ENCODE data around the gene TYW1B. TPM values are rescaled to one million over a fixed set of nuclear protein-coding genes. Genes with fewer than 3 reads are reported as not detected.
"Not testable (repeated sequence)": the region's sequence is repeated elsewhere in the genome, so short reads cannot be mapped to it uniquely, and the experiment has no call there.

The TYW1B gene
- total RNA-seq, 6 donors from 2014 or later = 2.4 to 22.0 (median 4.5) TPM

- DNase-seq (no peak), ATAC-seq (ENCODE audit: low FRiP score in 2 of 2) (no peak)
- TF ChIP-seq, protein P1, sequence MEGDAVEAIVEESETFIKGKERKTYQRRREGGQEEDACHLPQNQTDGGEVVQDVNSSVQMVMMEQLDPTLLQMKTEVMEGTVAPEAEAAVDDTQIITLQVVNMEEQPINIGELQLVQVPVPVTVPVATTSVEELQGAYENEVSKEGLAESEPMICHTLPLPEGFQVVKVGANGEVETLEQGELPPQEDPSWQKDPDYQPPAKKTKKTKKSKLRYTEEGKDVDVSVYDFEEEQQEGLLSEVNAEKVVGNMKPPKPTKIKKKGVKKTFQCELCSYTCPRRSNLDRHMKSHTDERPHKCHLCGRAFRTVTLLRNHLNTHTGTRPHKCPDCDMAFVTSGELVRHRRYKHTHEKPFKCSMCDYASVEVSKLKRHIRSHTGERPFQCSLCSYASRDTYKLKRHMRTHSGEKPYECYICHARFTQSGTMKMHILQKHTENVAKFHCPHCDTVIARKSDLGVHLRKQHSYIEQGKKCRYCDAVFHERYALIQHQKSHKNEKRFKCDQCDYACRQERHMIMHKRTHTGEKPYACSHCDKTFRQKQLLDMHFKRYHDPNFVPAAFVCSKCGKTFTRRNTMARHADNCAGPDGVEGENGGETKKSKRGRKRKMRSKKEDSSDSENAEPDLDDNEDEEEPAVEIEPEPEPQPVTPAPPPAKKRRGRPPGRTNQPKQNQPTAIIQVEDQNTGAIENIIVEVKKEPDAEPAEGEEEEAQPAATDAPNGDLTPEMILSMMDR (IDR thresholded peaks at IDR 0.05) = no peak
- TF ChIP-seq EP300 (IDR thresholded peaks at IDR 0.05) (no peak), POLR2A (IDR thresholded peaks at IDR 0.05) (no peak), POLR2AphosphoS5 (IDR thresholded peaks at IDR 0.05) (no peak)
- 94% methylated on average over 2 of the region's 2 CpGs for WGBS, 2 donors
- Histone ChIP-seq H3K4me3 (no peak overlapping the region), H3K27me3 (no peaks in the 10 kb centered on the region), H3K27ac (no peak overlapping the region), H3K4me1 (no peaks in the 10 kb centered on the region), H3K36me3 (peaks cover 0 to 4% (median 2%) of the 10 kb centered on the region in 4 donors), H3K9me3 (no peaks in the 10 kb centered on the region)
These were observed 250.9 kb downstream of the TYW1B start for GRCh38 chr7:72577107-72577506.

GRCh38 chr7:72561988-72562387, 266.0 kb downstream of the TYW1B start:
- not testable (repeated sequence) for H3K36me3 ChIP-seq; DNase-seq; ATAC-seq (ENCODE audit: low FRiP score in 2 of 2); H3K4me1 ChIP-seq; H3K27ac ChIP-seq; H3K27me3 ChIP-seq; H3K4me3 ChIP-seq
- 92 to 94% methylated on average over 3 of the region's 3 CpGs for WGBS, 2 donors
- H3K9me3 ChIP-seq = peaks cover 0 to 25% (median 12%) of the 10 kb centered on the region in 4 donors

GRCh38 chr7:72559546-72559945, 268.5 kb downstream of the TYW1B start:
- WGBS, 2 donors = 77 to 90% methylated on average over 3 of the region's 4 CpGs
- ATAC-seq (ENCODE audit: low FRiP score in 2 of 2); H3K36me3 ChIP-seq; H3K27me3 ChIP-seq; H3K4me3 ChIP-seq; H3K27ac ChIP-seq; DNase-seq; H3K4me1 ChIP-seq: not testable (repeated sequence)
- peaks cover 0 to 25% (median 12%) of the 10 kb centered on the region in 4 donors for H3K9me3 ChIP-seq

DNA sequence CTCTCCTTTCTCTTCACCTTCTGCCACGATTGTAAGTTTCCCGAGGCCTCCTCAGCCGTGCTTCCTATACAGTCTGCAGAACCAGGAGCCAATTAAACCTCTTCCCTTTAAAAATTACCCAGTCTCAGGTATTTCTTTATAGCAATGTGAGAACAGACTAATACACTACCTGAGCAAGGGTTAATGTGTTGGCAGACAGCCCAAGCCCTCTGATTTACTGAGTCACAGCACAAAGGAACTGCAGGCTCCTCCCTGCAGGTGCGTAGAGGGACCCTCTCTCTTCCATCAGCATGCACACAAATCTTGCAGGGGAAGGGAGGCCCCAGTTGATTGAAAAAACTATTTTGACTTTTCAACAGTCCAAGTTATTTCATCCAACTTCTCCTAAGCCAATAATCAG, 271.3 kb downstream of the TYW1B start:
- not testable (repeated sequence) for H3K9me3 ChIP-seq; H3K4me1 ChIP-seq; DNase-seq; H3K27ac ChIP-seq; ATAC-seq (ENCODE audit: low FRiP score in 2 of 2); H3K36me3 ChIP-seq; H3K27me3 ChIP-seq; H3K4me3 ChIP-seq
- 74 to 77% methylated on average over 4 of the region's 4 CpGs for WGBS, 2 donors

- not testable (repeated sequence) for H3K36me3 ChIP-seq
These were observed 272.8 kb downstream of the TYW1B start for GRCh38 chr7:72555238-72555637.

GRCh38 chr7:72554401-72554800, 273.6 kb downstream of the TYW1B start:
- H3K4me3 ChIP-seq; H3K27ac ChIP-seq; H3K4me1 ChIP-seq; H3K27me3 ChIP-seq; H3K9me3 ChIP-seq; H3K36me3 ChIP-seq; ATAC-seq (ENCODE audit: low FRiP score in 2 of 2); DNase-seq: not testable (repeated sequence)
- 78 to 80% methylated on average over 3 of the region's 5 CpGs for WGBS, 2 donors

More at GRCh38 chr7:72555238-72555637, 272.8 kb downstream of the TYW1B start:
- not testable (repeated sequence) for H3K27me3 ChIP-seq; H3K27ac ChIP-seq; H3K9me3 ChIP-seq; H3K4me3 ChIP-seq; H3K4me1 ChIP-seq; DNase-seq; ATAC-seq (ENCODE audit: low FRiP score in 2 of 2)
- WGBS, 2 donors = 89 to 93% methylated on average over 6 of the region's 6 CpGs

DNA sequence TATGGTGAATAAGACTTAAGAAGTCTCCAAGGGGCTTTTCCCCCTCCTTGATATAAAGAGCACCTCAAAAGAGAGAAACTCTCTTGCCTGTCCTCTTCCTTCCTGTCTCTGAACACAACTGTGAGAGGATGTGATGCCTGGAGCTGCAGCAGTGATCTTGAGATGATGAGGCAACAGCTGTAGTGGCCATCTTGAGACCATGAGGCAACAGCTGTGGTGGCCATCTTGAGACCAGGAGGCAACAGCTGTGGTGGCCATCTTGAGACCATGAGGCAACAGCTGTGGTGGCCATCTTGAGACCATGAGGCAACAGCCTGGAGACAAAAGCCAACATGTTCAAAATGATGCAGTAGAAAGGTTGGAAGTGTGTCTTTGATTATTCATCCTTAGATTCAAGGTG, 277.5 kb downstream of the TYW1B start:
- DNase-seq; H3K4me1 ChIP-seq; H3K9me3 ChIP-seq; H3K27ac ChIP-seq; H3K27me3 ChIP-seq; H3K36me3 ChIP-seq; ATAC-seq (ENCODE audit: low FRiP score in 2 of 2); H3K4me3 ChIP-seq: not testable (repeated sequence)

DNA sequence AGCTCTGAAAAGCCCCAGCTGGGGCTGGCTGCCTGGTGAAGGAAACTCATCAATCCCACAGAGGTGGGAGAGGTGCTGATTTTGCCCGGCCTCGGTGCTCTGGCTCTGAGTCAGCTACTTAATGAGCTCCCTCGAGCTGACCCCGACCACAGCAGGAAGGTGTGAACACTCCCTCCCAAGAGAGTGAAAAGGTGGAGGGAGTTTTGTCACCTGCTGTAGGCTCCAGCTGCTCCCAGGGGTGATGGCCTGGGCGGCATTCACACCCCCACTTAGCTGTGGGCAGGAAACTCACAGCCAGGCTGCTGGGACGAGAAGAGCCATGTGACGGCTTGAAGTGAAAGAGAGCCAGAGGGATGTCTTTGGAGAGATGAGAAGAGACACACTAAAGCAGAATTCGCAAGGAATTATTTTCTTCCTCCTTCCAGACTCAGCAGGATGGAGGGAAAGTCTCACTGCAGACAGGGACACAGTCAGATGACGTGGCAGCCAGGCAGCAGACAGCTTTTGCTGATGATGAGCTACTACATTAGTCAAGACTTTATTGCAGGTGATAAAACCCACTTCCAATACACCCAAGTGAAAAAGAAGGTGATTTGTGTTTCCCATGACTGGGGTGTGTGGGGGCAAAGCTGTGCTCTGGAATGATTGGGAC, 281.3 kb downstream of the TYW1B start:
- not testable (repeated sequence) for H3K4me3 ChIP-seq; H3K27me3 ChIP-seq; H3K9me3 ChIP-seq; ATAC-seq (ENCODE audit: low FRiP score in 2 of 2); H3K4me1 ChIP-seq; H3K36me3 ChIP-seq; H3K27ac ChIP-seq; DNase-seq
- 30 to 40% methylated on average over 8 to 9 of the region's 9 CpGs for WGBS, 2 donors

DNA sequence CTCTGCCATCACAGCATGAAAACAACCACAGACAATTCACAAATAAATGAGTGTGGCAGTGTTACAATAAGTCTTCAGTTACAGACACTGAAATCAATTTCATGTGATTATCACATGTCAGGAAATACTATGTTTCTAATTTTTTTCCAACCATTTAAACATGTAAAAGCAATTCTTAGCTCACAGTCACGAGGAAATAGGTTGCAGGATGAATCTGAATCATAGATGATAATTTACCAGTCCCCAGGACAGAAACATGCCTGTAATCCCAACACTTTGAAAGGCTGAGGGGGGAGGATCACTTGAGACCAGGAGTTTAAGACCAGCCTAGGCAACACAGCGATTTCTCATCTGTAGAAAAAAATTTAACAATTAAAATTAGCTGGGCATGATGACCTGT, 283.5 kb downstream of the TYW1B start:
- not testable (repeated sequence) for H3K9me3 ChIP-seq; H3K27me3 ChIP-seq; H3K36me3 ChIP-seq; H3K4me3 ChIP-seq; H3K4me1 ChIP-seq; ATAC-seq (ENCODE audit: low FRiP score in 2 of 2); H3K27ac ChIP-seq; DNase-seq
- 64 to 75% methylated on average over 2 of the region's 2 CpGs for WGBS, 2 donors
